Measurements from ENCODE around the gene ARHGEF17.

Gene ARHGEF17

GRCh38 chr11:73312036-73312435 is 4.0 kb downstream of the ARHGEF17 start:
- no peak for DNase-seq (ENCODE audit: low read depth in 2 of 2, low spot score in 1 of 2)

GRCh38 chr11:73312851-73313327 is 4.8 kb downstream of the ARHGEF17 start:
- no peak for DNase-seq (ENCODE audit: low read depth in 2 of 2, low spot score in 1 of 2)

GRCh38 chr11:73313652-73314051 is 5.6 kb downstream of the ARHGEF17 start:
- no peak for DNase-seq (ENCODE audit: low read depth in 2 of 2, low spot score in 1 of 2)

- no peak for DNase-seq (ENCODE audit: low read depth in 2 of 2, low spot score in 1 of 2)
Measured at GRCh38 chr11:73314117-73314961, 6.3 kb downstream of the ARHGEF17 start.

GRCh38 chr11:73315293-73316020 is 7.4 kb downstream of the ARHGEF17 start:
- no peak for DNase-seq (ENCODE audit: low read depth in 2 of 2, low spot score in 1 of 2)

GRCh38 chr11:73316422-73316821 is 8.3 kb downstream of the ARHGEF17 start:
- DNase-seq (ENCODE audit: low read depth in 2 of 2, low spot score in 1 of 2) = no peak

GRCh38 chr11:73317373-73317772 is 9.3 kb downstream of the ARHGEF17 start:
- DNase-seq (ENCODE audit: low read depth in 2 of 2, low spot score in 1 of 2) = no peak

- DNase-seq (ENCODE audit: low read depth in 2 of 2, low spot score in 1 of 2) = no peak
Measured at GRCh38 chr11:73317803-73318202, 9.7 kb downstream of the ARHGEF17 start.

GRCh38 chr11:73318501-73319011 is 10.5 kb downstream of the ARHGEF17 start:
- DNase-seq (ENCODE audit: low read depth in 2 of 2, low spot score in 1 of 2) = no peak

GRCh38 chr11:73320763-73321603 is 12.9 kb downstream of the ARHGEF17 start:
- DNase-seq (ENCODE audit: low read depth in 2 of 2, low spot score in 1 of 2) = no peak

- no peak for DNase-seq (ENCODE audit: low read depth in 2 of 2, low spot score in 1 of 2)
Measured at GRCh38 chr11:73321604-73322381, 13.7 kb downstream of the ARHGEF17 start.

GRCh38 chr11:73322382-73323306 is 14.6 kb downstream of the ARHGEF17 start:
- DNase-seq (ENCODE audit: low read depth in 2 of 2, low spot score in 1 of 2) = no peak

- DNase-seq (ENCODE audit: low read depth in 2 of 2, low spot score in 1 of 2) = no peak
Measured at GRCh38 chr11:73323464-73323863, 15.4 kb downstream of the ARHGEF17 start.

GRCh38 chr11:73324116-73324515 is 16.0 kb downstream of the ARHGEF17 start:
- no peak for DNase-seq (ENCODE audit: low read depth in 2 of 2, low spot score in 1 of 2)

GRCh38 chr11:73324665-73325035 is 16.6 kb downstream of the ARHGEF17 start:
- DNase-seq (ENCODE audit: low read depth in 2 of 2, low spot score in 1 of 2) = no peak

- DNase-seq (ENCODE audit: low read depth in 2 of 2, low spot score in 1 of 2) = no peak
Measured at GRCh38 chr11:73325036-73325981, 17.2 kb downstream of the ARHGEF17 start.

- DNase-seq (ENCODE audit: low read depth in 2 of 2, low spot score in 1 of 2) = no peak
Measured at GRCh38 chr11:73326929-73327811, 19.1 kb downstream of the ARHGEF17 start.
